ENCODE data around the gene RPL18. TPM values are rescaled to one million over a fixed set of nuclear protein-coding genes. Genes with fewer than 3 reads are reported as not detected.
A peak's percentile ranks its signal among the peaks of the same experiment; 100 is the strongest.

The RPL18 gene
- 1,417 and 1,448 TPM in 2 replicates for total RNA-seq (2021)
- Bru-seq, nascent RNA: percentile 98 among the genes with signal in this experiment
- percentile 95 among the genes with signal in this experiment for BruChase-seq, experiment 1, labeled RNA remaining after a 2-hour chase
- percentile 98 among the genes with signal in this experiment for BruChase-seq, experiment 2, labeled RNA remaining after a 6-hour chase
- long read RNA-seq, transcript RPL18-208 (7 exons, 1,004 nt): major isoform, 221 of 307 reads
- long read RNA-seq, transcript RPL18-201 (6 exons, 612 nt): minor isoform, 71 of 307 reads
- long read RNA-seq, partial matches to known transcripts: 6 of 307 reads
- long read RNA-seq, other reads (novel, unspliced or antisense): 3 of 307 reads

DNA sequence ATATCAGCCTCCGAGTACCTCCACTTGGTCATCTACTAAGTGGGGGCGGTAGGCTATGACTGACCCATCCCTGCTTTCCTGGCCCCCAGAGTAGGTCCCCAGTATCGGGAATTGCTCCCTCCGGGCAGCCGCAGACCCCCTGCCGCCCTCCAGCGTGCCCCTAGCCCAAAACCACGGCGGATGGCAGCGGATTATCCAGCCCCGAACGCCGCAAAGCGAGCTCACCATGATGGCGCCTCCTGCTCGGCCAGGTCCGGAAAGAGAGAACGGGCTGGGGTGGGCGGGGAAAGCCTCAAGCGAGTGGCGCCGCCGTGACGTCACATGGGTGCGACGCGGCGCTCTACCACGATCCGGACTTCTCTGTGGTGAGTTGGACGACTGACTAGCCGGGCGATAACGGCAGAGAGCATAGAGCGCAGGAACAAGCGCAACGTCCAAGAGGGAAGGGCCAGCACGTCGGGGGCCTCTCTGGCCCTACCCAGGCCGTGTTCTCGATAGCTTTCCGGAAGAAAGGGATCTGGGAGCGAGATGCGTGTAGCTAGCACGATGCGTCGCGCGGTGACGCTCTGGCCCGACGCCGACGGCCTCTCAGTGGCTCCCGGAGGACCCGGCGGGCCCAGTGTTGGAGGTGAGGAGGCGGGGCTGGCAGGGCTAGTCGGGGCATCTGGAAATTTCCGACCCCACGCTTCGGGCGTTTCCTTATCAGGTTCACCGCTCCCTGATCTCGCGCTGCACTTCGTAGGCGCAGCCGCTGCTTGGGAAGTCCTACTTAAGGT lies at the start of gene RPL18, which contains the start of gene SPHK2:
RPL18 (minus strand) TSS at position 263 of the 776 bp plus-strand sequence; CDS start at position 228, 35 bp downstream.
SPHK2 (plus strand) TSS at position 591 of the 776 bp plus-strand sequence. CDS start 1,009 bp downstream, outside the sequence.
- H3K4me3 ChIP-seq (ENCODE audit: low read depth, low read length, poor library complexity, severe bottlenecking): peak within 1 kb of the TSS; percentile 89
- no TSS peak for BruUV-seq (replicated peaks)
- no peaks in the 10 kb centered on the region for H3K9me3 ChIP-seq (ENCODE audit: low read depth, low read length, poor library complexity, severe bottlenecking)
- no peaks in the 10 kb centered on the region for H3K27me3 ChIP-seq (replicated peaks; ENCODE audit: insufficient read depth, low read depth, low read length, poor library complexity)
- peaks cover 24% of the 10 kb centered on the region for H3K4me1 ChIP-seq (ENCODE audit: insufficient read depth, low read length, poor library complexity, severe bottlenecking)
- peak; percentile 99 for DNase-seq (ENCODE audit: low spot score)
- peaks cover 37% of the 10 kb centered on the region for H3K36me3 ChIP-seq (ENCODE audit: insufficient read depth, low read length, poor library complexity, severe bottlenecking)
- intact Hi-C loops (cut with micrococcal nuclease; ENCODE audit: unreplicated experiment): no loop called here
- H3K27ac ChIP-seq (ENCODE audit: low read depth, low read length, poor library complexity, severe bottlenecking): peak within 1 kb of the TSS; percentile 93
- POLR2A ChIA-PET (ENCODE audit: low non-redundant PET): interaction anchor here (0.5 to 1.6 kb wide), 6 partner anchors 8 to 398 kb away, joined by 3 to 10 read pairs (median 4); no protein-coding TSS in a partner anchor
- TF ChIP-seq CTCF (conservative IDR thresholded peaks at IDR 0.05; ENCODE audit: low read depth, low read length) (no peak), EZH2 (IDR thresholded peaks at IDR 0.05; ENCODE audit: borderline replicate concordance, low read depth, low read length, poor library complexity, severe bottlenecking) (no peak)
- CTCF ChIA-PET: interaction anchor here (0.8 to 1.0 kb wide), 2 partner anchors 9 to 11 kb away, joined by 3 to 4 read pairs; no protein-coding TSS in a partner anchor

- Histone ChIP-seq H3K27ac (ENCODE audit: low read depth, low read length, poor library complexity, severe bottlenecking) (no peak overlapping the region), H3K4me3 (ENCODE audit: low read depth, low read length, poor library complexity, severe bottlenecking) (no peak overlapping the region), H3K4me1 (ENCODE audit: insufficient read depth, low read length, poor library complexity, severe bottlenecking) (no peaks in the 10 kb centered on the region), H3K9me3 (ENCODE audit: low read depth, low read length, poor library complexity, severe bottlenecking) (no peaks in the 10 kb centered on the region), H3K36me3 (ENCODE audit: insufficient read depth, low read length, poor library complexity, severe bottlenecking) (no peaks in the 10 kb centered on the region), H3K27me3 (replicated peaks; ENCODE audit: insufficient read depth, low read depth, low read length, poor library complexity) (no peaks in the 10 kb centered on the region)
- DNase-seq (ENCODE audit: low spot score): no peak
- intact Hi-C loops (cut with micrococcal nuclease; ENCODE audit: unreplicated experiment): no loop called here
- TF ChIP-seq EZH2 (IDR thresholded peaks at IDR 0.05; ENCODE audit: borderline replicate concordance, low read depth, low read length, poor library complexity, severe bottlenecking) (no peak), CTCF (conservative IDR thresholded peaks at IDR 0.05; ENCODE audit: low read depth, low read length) (no peak)
- POLR2A ChIA-PET (ENCODE audit: low non-redundant PET): no interaction called here
- CTCF ChIA-PET: no interaction called here
- no TSS peak for BruUV-seq (replicated peaks)
Observed at GRCh38 chr19:48668761-48669160, 49.8 kb upstream of the RPL18 start.

DNA sequence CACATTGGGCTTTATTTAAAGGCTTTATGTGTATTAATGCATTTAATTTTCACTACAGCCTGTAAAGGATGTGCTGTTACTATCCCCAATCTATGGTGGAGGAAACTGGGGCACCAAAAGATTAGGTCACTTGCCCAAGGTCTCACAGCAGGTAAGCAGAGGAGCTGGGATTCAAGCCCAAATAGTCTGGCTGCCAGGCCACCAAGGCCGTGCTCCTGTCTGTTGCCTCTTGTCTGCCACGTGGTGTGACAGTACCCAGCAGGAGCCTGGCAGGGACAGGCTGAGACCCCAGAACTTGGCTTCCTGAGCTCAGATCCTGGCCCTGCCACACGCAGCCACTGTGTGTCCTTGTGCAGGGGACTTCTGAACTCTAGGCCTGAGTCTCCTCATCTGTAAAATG lies 49.4 kb upstream of the RPL18 start:
- Histone ChIP-seq H3K4me3 (ENCODE audit: low read depth, low read length, poor library complexity, severe bottlenecking) (no peak overlapping the region), H3K4me1 (ENCODE audit: insufficient read depth, low read length, poor library complexity, severe bottlenecking) (no peaks in the 10 kb centered on the region), H3K9me3 (ENCODE audit: low read depth, low read length, poor library complexity, severe bottlenecking) (no peaks in the 10 kb centered on the region), H3K27me3 (replicated peaks; ENCODE audit: insufficient read depth, low read depth, low read length, poor library complexity) (no peaks in the 10 kb centered on the region), H3K27ac (ENCODE audit: low read depth, low read length, poor library complexity, severe bottlenecking) (no peak overlapping the region), H3K36me3 (ENCODE audit: insufficient read depth, low read length, poor library complexity, severe bottlenecking) (no peaks in the 10 kb centered on the region)
- TF ChIP-seq CTCF (conservative IDR thresholded peaks at IDR 0.05; ENCODE audit: low read depth, low read length): no peak
- TF ChIP-seq EZH2 (IDR thresholded peaks at IDR 0.05; ENCODE audit: borderline replicate concordance, low read depth, low read length, poor library complexity, severe bottlenecking): no peak
- no peak for DNase-seq (ENCODE audit: low spot score)
- intact Hi-C loops (cut with micrococcal nuclease; ENCODE audit: unreplicated experiment): no loop called here
- POLR2A ChIA-PET (ENCODE audit: low non-redundant PET): no interaction called here
- BruUV-seq (replicated peaks): no TSS peak
- CTCF ChIA-PET: no interaction called here
